Measurements from ENCODE around the gene PDE5A. TPM values are rescaled to one million over a fixed set of nuclear protein-coding genes. Genes with fewer than 3 reads are reported as not detected.

The PDE5A gene
- total and polyA plus RNA-seq, 8 donors: 26.7 to 78.2 (median 65.2) TPM

- H3K36me3 ChIP-seq: no peaks in the 10 kb centered on the region
- intact Hi-C loops (cut with DNase I): no loop called here
- H3K27me3 ChIP-seq: no peaks in the 10 kb centered on the region
- TF ChIP-seq CTCF (IDR thresholded peaks at IDR 0.05): no peak
- H3K4me3 ChIP-seq: no peak overlapping the region
- H3K9me3 ChIP-seq: peaks cover 0 to 3% of the 10 kb centered on the region in 2 donors
- H3K4me1 ChIP-seq: no peaks in the 10 kb centered on the region
- DNase-seq (no peak), ATAC-seq (no peak)
- no peak overlapping the region for H3K27ac ChIP-seq
Measured at GRCh38 chr4:119593698-119594097, 34.9 kb downstream of the PDE5A start.

GRCh38 chr4:119592830-119593229 lies 35.8 kb downstream of the PDE5A start:
- Histone ChIP-seq H3K4me3 (no peak overlapping the region), H3K36me3 (no peaks in the 10 kb centered on the region), H3K9me3 (no peaks in the 10 kb centered on the region), H3K4me1 (no peaks in the 10 kb centered on the region), H3K27me3 (no peaks in the 10 kb centered on the region), H3K27ac (no peak overlapping the region)
- intact Hi-C loops (cut with DNase I): no loop called here
- DNase-seq (no peak), ATAC-seq (no peak)
- TF ChIP-seq CTCF (IDR thresholded peaks at IDR 0.05): no peak

- no peak for TF ChIP-seq CTCF (IDR thresholded peaks at IDR 0.05)
- no peak overlapping the region for H3K27ac ChIP-seq
- DNase-seq: no peak
- no peaks in the 10 kb centered on the region for H3K36me3 ChIP-seq
- no peak for ATAC-seq
- intact Hi-C loops (cut with DNase I): no loop called here
- no peaks in the 10 kb centered on the region for H3K27me3 ChIP-seq
- H3K9me3 ChIP-seq: no peaks in the 10 kb centered on the region
- H3K4me3 ChIP-seq: no peak overlapping the region
- H3K4me1 ChIP-seq: no peaks in the 10 kb centered on the region
Measured at GRCh38 chr4:119589165-119589564, 39.4 kb downstream of the PDE5A start.

- TF ChIP-seq CTCF (IDR thresholded peaks at IDR 0.05): no peak
- H3K4me1 ChIP-seq: no peaks in the 10 kb centered on the region
- no peaks in the 10 kb centered on the region for H3K27me3 ChIP-seq
- H3K27ac ChIP-seq: no peak overlapping the region
- ATAC-seq (no peak), DNase-seq (no peak)
- H3K36me3 ChIP-seq: no peaks in the 10 kb centered on the region
- no peak overlapping the region for H3K4me3 ChIP-seq
- intact Hi-C loops (cut with DNase I): no loop called here
- no peaks in the 10 kb centered on the region for H3K9me3 ChIP-seq
Measured at GRCh38 chr4:119587796-119588195, 40.8 kb downstream of the PDE5A start.

GRCh38 chr4:119585771-119586170 lies 42.8 kb downstream of the PDE5A start:
- Histone ChIP-seq H3K27me3 (no peaks in the 10 kb centered on the region), H3K27ac (no peak overlapping the region), H3K4me1 (no peaks in the 10 kb centered on the region), H3K4me3 (no peak overlapping the region), H3K9me3 (no peaks in the 10 kb centered on the region), H3K36me3 (no peaks in the 10 kb centered on the region)
- intact Hi-C loops (cut with DNase I): no loop called here
- no peak for ATAC-seq
- TF ChIP-seq CTCF (IDR thresholded peaks at IDR 0.05): no peak
- no peak for DNase-seq

Measured in left lung (tissue), 10 donors.